IMR-90 (cell line): ENCODE results near the gene ZNF318. TPM values are rescaled to one million over a fixed set of nuclear protein-coding genes. Genes with fewer than 3 reads are reported as not detected.

Experiments used
- ATAC-seq: fragments of 200-7000 bp; cut with Tn5 transposase; 2 replicates; pipeline ENCODE4 v1.9.1; 2020; ENCODE audit warnings: low read depth, mild to moderate bottlenecking, moderate library complexity
- BruUV-seq: library from RNA; stranded (reverse); fragments of 400-500 nt; replicated peaks from 2 replicates; lab custom pipeline; 2021; lab: Mats Ljungman, UMichigan
- CTCF ChIA-PET: fragments of 300-600 bp; formaldehyde crosslinking; extraction: SDS; loops from one replicate; lab custom pipeline; 2021; ENCODE audit warnings: antibody characterized with exemption; lab: Yijun Ruan, JAX
- POLR2A ChIA-PET: fragments of 300-600 bp; sonication (Branson Sonifier 250); formaldehyde crosslinking; loops from one replicate; lab custom pipeline; 2022; ENCODE audit warnings: antibody characterized with exemption; ENCODE audit not compliant: unreplicated experiment; lab: Charles Lee
- DNase-seq: peaks from one replicate; pipeline ENCODE4 v3.0.0; 2013
- H2AFZ ChIP-seq: replicated peaks from 2 replicates; pipeline ENCODE3; 2013; ENCODE audit warnings: low read length, mild to moderate bottlenecking; ENCODE audit not compliant: poor library complexity
- H2AK5ac ChIP-seq: 2 replicates; pipeline ENCODE4 v1.6.1; 2013; ENCODE audit warnings: low read depth, low read length, inconsistent platforms
- H2AK9ac ChIP-seq: replicated peaks from 2 replicates; pipeline ENCODE3; 2013; ENCODE audit warnings: mild to moderate bottlenecking, low read depth, low read length, moderate library complexity; ENCODE audit not compliant: poor library complexity
- H2BK120ac ChIP-seq: 2 replicates; pipeline ENCODE4 v1.6.1; 2013; ENCODE audit warnings: low read depth, low read length, inconsistent platforms
- H2BK15ac ChIP-seq: 3 replicates; pipeline ENCODE4 v1.6.1; 2013; ENCODE audit warnings: low read depth, low read length, inconsistent platforms
- H2BK20ac ChIP-seq: 2 replicates; pipeline ENCODE4 v1.6.1; 2013; ENCODE audit warnings: low read depth, mild to moderate bottlenecking, inconsistent platforms, low read length, moderate library complexity
- H2BK5ac ChIP-seq: 2 replicates; pipeline ENCODE4 v1.6.1; 2013; ENCODE audit warnings: mild to moderate bottlenecking, low read depth, low read length, inconsistent platforms; ENCODE audit not compliant: poor library complexity, severe bottlenecking
- H3K14ac ChIP-seq: replicated peaks from 2 replicates; pipeline ENCODE4 v1.6.1; 2013; ENCODE audit warnings: low read depth, low read length, inconsistent platforms
- H3K18ac ChIP-seq: 2 replicates; pipeline ENCODE4 v1.6.1; 2013; ENCODE audit warnings: low read depth, low read length, control low read depth
- H3K23ac ChIP-seq: 2 replicates; pipeline ENCODE4 v1.6.1; 2013; ENCODE audit warnings: low read depth, low read length, inconsistent platforms
- H3K27ac ChIP-seq: 2 replicates; pipeline ENCODE4 v1.5.1; 2013; ENCODE audit warnings: mild to moderate bottlenecking, control low read depth, low read length; ENCODE audit not compliant: insufficient read depth
- H3K27me3 ChIP-seq: 2 replicates; pipeline ENCODE4 v1.6.1; 2013; ENCODE audit warnings: low read length; ENCODE audit not compliant: control insufficient read depth, insufficient read depth
- H3K36me3 ChIP-seq: 2 replicates; pipeline ENCODE4 v1.6.1; 2013; ENCODE audit warnings: low read length, mixed read lengths; ENCODE audit not compliant: control insufficient read depth, insufficient read depth
- H3K4ac ChIP-seq: 2 replicates; pipeline ENCODE4 v1.6.1; 2013; ENCODE audit warnings: low read depth, low read length, inconsistent platforms
- H3K4me1 ChIP-seq: 2 replicates; pipeline ENCODE4 v1.6.1; 2013; ENCODE audit warnings: low read length, mixed read lengths; ENCODE audit not compliant: control insufficient read depth, insufficient read depth
- H3K4me2 ChIP-seq: 2 replicates; pipeline ENCODE4 v1.6.1; 2013; ENCODE audit warnings: low read depth, mild to moderate bottlenecking, control low read depth, low read length, moderate library complexity
- H3K4me3 ChIP-seq: 2 replicates; pipeline ENCODE4 v1.5.1; 2013; ENCODE audit warnings: low read depth, mild to moderate bottlenecking, control low read depth, low read length, moderate library complexity; ENCODE audit not compliant: insufficient read depth
- H3K56ac ChIP-seq: 2 replicates; pipeline ENCODE4 v1.6.1; 2013; ENCODE audit warnings: low read length, inconsistent platforms; ENCODE audit not compliant: insufficient read depth; ENCODE audit errors: extremely low read depth
- H3K79me1 ChIP-seq, 2 experiments: 2 replicates each; pipeline ENCODE4 v1.6.1; 2013; ENCODE audit warnings: low read length in 2 of 2, inconsistent platforms in 1 of 2, low read depth in 1 of 2
- H3K9ac ChIP-seq: 2 replicates; pipeline ENCODE4 v1.6.1; 2013; ENCODE audit warnings: low read depth, low read length, control low read depth
- H3K9me1 ChIP-seq: 2 replicates; pipeline ENCODE4 v1.6.1; 2013; ENCODE audit warnings: low read length, inconsistent platforms; ENCODE audit not compliant: insufficient read depth
- H3K9me3 ChIP-seq: 2 replicates; pipeline ENCODE4 v1.6.1; 2013; ENCODE audit warnings: low read length; ENCODE audit not compliant: control insufficient read depth, insufficient read depth
- H4K20me1 ChIP-seq: 2 replicates; pipeline ENCODE4 v1.6.1; 2013; ENCODE audit warnings: low read length, inconsistent platforms; ENCODE audit not compliant: insufficient read depth
- H4K5ac ChIP-seq: 2 replicates; pipeline ENCODE4 v1.6.1; 2013; ENCODE audit warnings: mild to moderate bottlenecking, low read depth, low read length, control low read depth
- H4K8ac ChIP-seq, 2 experiments: 2 replicates each; pipeline ENCODE4 v1.6.1; 2013; ENCODE audit warnings: low read depth in 2 of 2, low read length in 2 of 2, control low read depth in 1 of 2, inconsistent platforms in 1 of 2
- H4K91ac ChIP-seq: 2 replicates; pipeline ENCODE4 v1.6.1; 2013; ENCODE audit warnings: low read depth, low read length, inconsistent platforms; ENCODE audit not compliant: insufficient read depth
- BHLHE40 ChIP-seq: fragments of 150-350 bp; IDR thresholded peaks from 2 replicates; pipeline ENCODE4 v1.6.1; 2016; ENCODE audit warnings: mild to moderate bottlenecking, low read depth, low read length
- CTCF ChIP-seq: conservative IDR thresholded peaks from 2 replicates; pipeline ENCODE4 v1.5.1; 2012; ENCODE audit warnings: mild to moderate bottlenecking, low read depth, low read length, improper control_type of control experiment
- ELK1 ChIP-seq: fragments of 150-350 bp; IDR thresholded peaks from 2 replicates; pipeline ENCODE4 v1.6.1; 2016; ENCODE audit warnings: low read depth, mild to moderate bottlenecking, low read length, moderate library complexity, borderline replicate concordance
- MAFK ChIP-seq: IDR thresholded peaks from 2 replicates; pipeline ENCODE4 v1.6.1; 2012; ENCODE audit warnings: low read depth, low read length, improper control_type of control experiment
- MAZ ChIP-seq: IDR thresholded peaks from 2 replicates; pipeline ENCODE4 v1.6.1; 2012; ENCODE audit warnings: low read depth, mild to moderate bottlenecking, low read length, improper control_type of control experiment, moderate library complexity, borderline replicate concordance
- MXI1 ChIP-seq: IDR thresholded peaks from 2 replicates; pipeline ENCODE4 v1.6.1; 2012; ENCODE audit warnings: low read depth, mild to moderate bottlenecking, low read length, moderate library complexity, borderline replicate concordance
- NFE2L2 ChIP-seq: fragments of 150-350 bp; IDR thresholded peaks from 2 replicates; pipeline ENCODE4 v1.6.1; 2016; ENCODE audit warnings: low read depth, mild to moderate bottlenecking, low read length
- RAD21 ChIP-seq: IDR thresholded peaks from 2 replicates; pipeline ENCODE4 v1.6.1; 2012; ENCODE audit warnings: low read length, improper control_type of control experiment
- RCOR1 ChIP-seq: IDR thresholded peaks from 2 replicates; pipeline ENCODE4 v1.6.1; 2012; ENCODE audit warnings: mild to moderate bottlenecking, low read length, improper control_type of control experiment; ENCODE audit not compliant: insufficient replicate concordance
- RFX5 ChIP-seq: IDR thresholded peaks from 2 replicates; pipeline ENCODE4 v1.8.0; 2012; ENCODE audit warnings: low read depth, mild to moderate bottlenecking, low read length, moderate library complexity
- SMC3 ChIP-seq: fragments of 150-350 bp; IDR thresholded peaks from 2 replicates; pipeline ENCODE4 v1.6.1; 2016; ENCODE audit warnings: low read depth, mild to moderate bottlenecking, antibody characterized with exemption, low read length, moderate library complexity
- WGBS, 2 experiments: methylation state at CpG; one replicate each; pipeline versions ENCODE4 v1.1.5 to v1.1.7; 2013; ENCODE audit warnings: missing lambda C conversion rate in 2 of 2; ENCODE audit not compliant: insufficient read length in 1 of 2; ENCODE audit errors: extremely low coverage in 2 of 2; 5-methylcytosine and 5-hydroxymethylcytosine counted together
- dilution Hi-C: fragments of 300-500 bp; cut with HindIII; formaldehyde crosslinking; loops from one replicate; pipeline ENCODE4 v1.14.3; 2018; ENCODE audit warnings: low sequenced_read_pairs; ENCODE audit not compliant: unreplicated experiment
- in situ Hi-C: fragments of 300-500 bp; cut with MboI; formaldehyde crosslinking; loops from 3 replicates; pipeline ENCODE4 v1.14.3; 2019; ENCODE audit warnings: low sequenced_read_pairs, inconsistent platforms, mixed read lengths
- intact Hi-C: fragments of 100-400 bp; cut with micrococcal nuclease; formaldehyde crosslinking; loops from 2 replicates; pipeline ENCODE4 v1.10.0; 2022
- polyA plus RNA-seq, 3 experiments: library from polyadenylated mRNA; depleted of rRNA; stranded (reverse); fragments of >200 nt; gene quantifications; 2 replicates each; pipeline ENCODE4 v1.2.3, GENCODE V29; 2012; ENCODE audit warnings: low replicate concordance in 1 of 3
- total RNA-seq: library from RNA; depleted of rRNA; stranded (reverse); fragments of >200 nt; gene quantifications from 2 replicates; pipeline ENCODE4 v1.2.3, GENCODE V29; 2012

Gene ZNF318
- total and polyA plus RNA-seq, 2 of the 4 experiments (the other 2 are of a cell fraction) = 5.7 to 6.6 TPM

- Histone ChIP-seq H3K27me3 (peaks cover 55% of the 10 kb centered on the region), H3K4me1 (no peaks in the 10 kb centered on the region; the same call in 1 of the 2 replicates), H3K23ac (no peak overlapping the region), H2AK5ac (no peak overlapping the region), H3K27ac (no peak overlapping the region), H4K5ac (no peak overlapping the region), H3K4ac (no peak overlapping the region), H2AK9ac (no peak overlapping the region), H4K91ac (no peak overlapping the region), H2BK15ac (no peak overlapping the region), H4K20me1 (no peaks in the 10 kb centered on the region; the same call in 1 of the 2 replicates), H3K9me1 (no peaks in the 10 kb centered on the region), H3K18ac (no peak overlapping the region), H2BK120ac (no peak overlapping the region), H3K79me1 (no peaks in the 10 kb centered on the region), H3K4me3 (no peak overlapping the region), H2AFZ (no peak overlapping the region), H2BK20ac (no peak overlapping the region), H3K4me2 (no peak overlapping the region), H4K8ac (no peak overlapping the region), H3K14ac (no peak overlapping the region), H3K36me3 (no peaks in the 10 kb centered on the region), H3K56ac (no peak overlapping the region), H3K9me3 (no peaks in the 10 kb centered on the region), H3K9ac (no peak overlapping the region), H2BK5ac (no peak overlapping the region)
- ChIA-PET CTCF (no interaction called here), POLR2A (no interaction called here)
- ATAC-seq (no peak), DNase-seq (no peak)
- no TSS peak for BruUV-seq
- in situ Hi-C loops (no loop called here), intact Hi-C loops (no loop called here), dilution Hi-C loops (no loop called here)
- TF ChIP-seq RFX5 (no peak), BHLHE40 (no peak), MXI1 (no peak), ELK1 (no peak), SMC3 (no peak), NFE2L2 (no peak), MAZ (no peak), CTCF (no peak), RAD21 (no peak), MAFK (no peak), RCOR1 (no peak)
- no CpG with 5 or more reads among the region's 3 CpGs for WGBS, 2 experiments
These were observed 65.1 kb downstream of the ZNF318 start for GRCh38 chr6:43304361-43304760.
